HCT116 (cell line): Measurements from ENCODE around the gene TMEM204. TPM values are rescaled to one million over a fixed set of nuclear protein-coding genes. Genes with fewer than 3 reads are reported as not detected.

Source experiments
- ATAC-seq: fragments of 200-7000 bp; cut with Tn5 transposase; 2 replicates; pipeline ENCODE4 v1.9.1; 2020; ENCODE audit warnings: mild to moderate bottlenecking, moderate library complexity
- BruUV-seq: library from RNA; stranded (reverse); fragments of 400-500 nt; replicated peaks from 2 replicates; lab custom pipeline; 2021; lab: Mats Ljungman, UMichigan
- CTCF ChIA-PET: fragments of 300-600 bp; sonication (Branson Sonifier 250); formaldehyde crosslinking; loops from one replicate; lab custom pipeline; 2021; ENCODE audit warnings: antibody characterized with exemption; lab: Charles Lee
- POLR2A ChIA-PET: fragments of 300-600, 350-600 bp; sonication (Branson Sonifier 250); formaldehyde crosslinking; loops from one replicate; lab custom pipeline; 2021; ENCODE audit warnings: antibody characterized with exemption; lab: Charles Lee
- RAD21 ChIA-PET, 2 experiments: fragments of 300-600 bp; sonication (Branson Sonifier 250); formaldehyde crosslinking; loops; one replicate each; lab custom pipeline; 2023; ENCODE audit warnings: low total read pairs in 2 of 2; ENCODE audit not compliant: uncharacterized antibody in 2 of 2, unreplicated experiment in 2 of 2, low non-redundant PET in 1 of 2; lab: Charles Lee
- DNase-seq: peaks from one replicate; pipeline ENCODE4 v3.0.0-alpha.2; 2010; ENCODE audit warnings: low read depth, low spot score
- H2AFZ ChIP-seq: fragments of 200-600 bp; shearing (Covaris generic), sonication (generic); 2 replicates; pipeline ENCODE4 v1.6.1; 2017; ENCODE audit warnings: low read depth, mixed run types, mixed read lengths, antibody characterized with exemption, low read length; ENCODE audit not compliant: poor library complexity, severe bottlenecking
- H3K27ac ChIP-seq: 2 replicates; pipeline ENCODE4 v1.5.1; 2012; ENCODE audit warnings: low read depth, low read length
- H3K27me3 ChIP-seq: fragments of 200-600 bp; sonication (generic); 2 replicates; pipeline ENCODE4 v1.6.1; 2016; ENCODE audit warnings: mixed run types, low read length, mixed read lengths; ENCODE audit not compliant: insufficient read depth
- H3K36me3 ChIP-seq, 2 experiments: fragments of 200-500 bp in 1 of 2; fragments of 200-600 bp in 1 of 2; sonication (Bioruptor generic) in 1 of 2; sonication (generic) in 1 of 2; 2 replicates each; pipeline versions ENCODE4 v1.5.1 to v1.6.1; 2014 to 2016; ENCODE audit warnings: low read length in 2 of 2, inconsistent platforms in 1 of 2, mixed read lengths in 1 of 2, mixed run types in 1 of 2; ENCODE audit not compliant: insufficient read depth in 2 of 2, control insufficient read depth in 1 of 2
- H3K4me1 ChIP-seq, 2 experiments: fragments of 200-600 bp in 1 of 2; sonication (generic) in 1 of 2; 2 replicates each; pipeline versions ENCODE4 v1.5.1 to v1.6.1; 2012 to 2017; ENCODE audit warnings: low read length in 2 of 2, inconsistent platforms in 1 of 2, mild to moderate bottlenecking in 1 of 2, mixed read lengths in 1 of 2, mixed run types in 1 of 2, moderate library complexity in 1 of 2; ENCODE audit not compliant: insufficient read depth in 2 of 2, control insufficient read depth in 1 of 2
- H3K4me2 ChIP-seq: fragments of 200-600 bp; sonication (generic); 2 replicates; pipeline ENCODE4 v1.6.1; 2017; ENCODE audit warnings: mixed run types, low read length, mixed read lengths
- H3K4me3 ChIP-seq, 2 experiments: fragments of 200-600 bp in 1 of 2; sonication (generic) in 1 of 2; replicated peaks in 1 of 2; 2 replicates each; pipeline ENCODE4 v1.5.1; 2011 to 2016; ENCODE audit warnings: low read length in 2 of 2, control low read depth in 1 of 2, low read depth in 1 of 2, mild to moderate bottlenecking in 1 of 2, mixed read lengths in 1 of 2, mixed run types in 1 of 2
- H3K79me2 ChIP-seq: fragments of 200-600 bp; sonication (generic); 2 replicates; pipeline ENCODE4 v1.6.1; 2017; ENCODE audit warnings: mild to moderate bottlenecking, mixed run types, low read length, moderate library complexity, mixed read lengths; ENCODE audit not compliant: insufficient read depth
- H3K9ac ChIP-seq: fragments of 200-600 bp; sonication (generic); 2 replicates; pipeline ENCODE4 v1.6.1; 2016; ENCODE audit warnings: low read length, mixed read lengths
- H3K9me2 ChIP-seq: fragments of 200-600 bp; sonication (generic), shearing (Covaris generic); 2 replicates; pipeline ENCODE4 v1.6.1; 2017; ENCODE audit warnings: mixed run types, mild to moderate bottlenecking, moderate library complexity; ENCODE audit not compliant: insufficient read depth
- H3K9me3 ChIP-seq, 2 experiments: fragments of 200-500 bp in 1 of 2; fragments of 200-600 bp in 1 of 2; sonication (Bioruptor generic) in 1 of 2; sonication (generic) in 1 of 2; 2 replicates each; pipeline ENCODE4 v1.6.1; 2014 to 2017; ENCODE audit warnings: low read length in 2 of 2, mixed read lengths in 2 of 2, inconsistent platforms in 1 of 2, low read depth in 1 of 2, mild to moderate bottlenecking in 1 of 2, mixed run types in 1 of 2, moderate library complexity in 1 of 2; ENCODE audit not compliant: control insufficient read depth in 1 of 2, insufficient read depth in 1 of 2
- H4K20me1 ChIP-seq: fragments of 200-600 bp; sonication (generic), shearing (Covaris generic); 2 replicates; pipeline ENCODE4 v1.6.1; 2017; ENCODE audit warnings: mixed run types, mild to moderate bottlenecking, moderate library complexity; ENCODE audit not compliant: insufficient read depth
- ATF3 ChIP-seq: IDR thresholded peaks from 2 replicates; pipeline ENCODE4 v1.6.1; 2012
- EGR1 ChIP-seq: IDR thresholded peaks from 2 replicates; pipeline ENCODE4 v1.6.1; 2012; ENCODE audit warnings: low read depth
- ELF1 ChIP-seq: IDR thresholded peaks from 2 replicates; pipeline ENCODE4 v1.6.1; 2012; ENCODE audit warnings: low read depth, borderline replicate concordance
- EZH2 ChIP-seq: fragments of 200-600 bp; sonication (generic); IDR thresholded peaks from 2 replicates; pipeline ENCODE4 v1.6.1; 2017; ENCODE audit warnings: antibody characterized with exemption, mixed run types
- EZH2phosphoT487 ChIP-seq: fragments of 200-600 bp; IDR thresholded peaks from 2 replicates; pipeline ENCODE4 v1.6.1; 2018; ENCODE audit warnings: antibody characterized with exemption, borderline replicate concordance
- POLR2AphosphoS5 ChIP-seq: IDR thresholded peaks from 2 replicates; pipeline ENCODE4 v1.6.1; 2011; ENCODE audit warnings: mild to moderate bottlenecking, low read depth, low read length, moderate library complexity
- SP1 ChIP-seq: IDR thresholded peaks from 2 replicates; pipeline ENCODE4 v1.6.1; 2012; ENCODE audit warnings: low read depth
- SRF ChIP-seq: IDR thresholded peaks from 2 replicates; pipeline ENCODE4 v1.6.1; 2012; ENCODE audit warnings: low read depth
- TCF7L2 ChIP-seq: IDR thresholded peaks from 2 replicates; pipeline ENCODE4 v1.7.0; 2011; ENCODE audit warnings: borderline replicate concordance, inconsistent platforms; ENCODE audit not compliant: insufficient read depth, insufficient read length; ENCODE audit errors: extremely low read depth
- ZBTB33 ChIP-seq: IDR thresholded peaks from 2 replicates; pipeline ENCODE4 v1.6.1; 2011; ENCODE audit warnings: mild to moderate bottlenecking, low read length, moderate library complexity; ENCODE audit not compliant: insufficient replicate concordance; ENCODE audit errors: extremely low read depth
- ZNF274 ChIP-seq: fragments of 200-500 bp; sonication (Bioruptor generic); IDR thresholded peaks from 2 replicates; pipeline ENCODE4 v1.6.1; 2014; ENCODE audit warnings: mild to moderate bottlenecking, low read depth, low read length, inconsistent platforms
- intact Hi-C: fragments of 100-400 bp; cut with micrococcal nuclease; formaldehyde crosslinking; loops from 2 replicates; pipeline ENCODE4 v1.10.0; 2022
- total RNA-seq: library from RNA; stranded (reverse); gene quantifications from one replicate; pipeline ENCODE4 v1.2.1, GENCODE V29; 2021; ENCODE audit not compliant: unreplicated experiment

TMEM204 gene
- total RNA-seq, 1 experiment from 2014 or later = 0.22 TPM

GRCh38 chr16:1532081-1532760 lies 1.2 kb upstream of the TMEM204 start:
- H3K4me2 ChIP-seq = no peak overlapping the region
- ChIA-PET CTCF (no interaction called here), RAD21 (no interaction called here), POLR2A (no interaction called here)
- ATAC-seq (no peak), DNase-seq (no peak)
- H3K9ac ChIP-seq = no peak overlapping the region
- BruUV-seq = no TSS peak
- intact Hi-C loops = no loop called here
- H3K4me3 ChIP-seq = no peak overlapping the region
- H3K79me2 ChIP-seq = no peaks in the 10 kb centered on the region
- no peaks in the 10 kb centered on the region for H3K27me3 ChIP-seq
- no peaks in the 10 kb centered on the region for H3K36me3 ChIP-seq
- no peak overlapping the region for H3K27ac ChIP-seq
- H4K20me1 ChIP-seq = no peaks in the 10 kb centered on the region
- no peaks in the 10 kb centered on the region for H3K4me1 ChIP-seq
- no peaks in the 10 kb centered on the region for H3K9me3 ChIP-seq
- TF ChIP-seq TCF7L2 = no peak
- TF ChIP-seq ELF1 = no peak
- no peak for TF ChIP-seq ATF3
- TF ChIP-seq SP1 = no peak
- no peak for TF ChIP-seq SRF
- no peak for TF ChIP-seq ZBTB33
- TF ChIP-seq, all 23 proteins: peak for 0
- Histone ChIP-seq H3K9me2 (no peaks in the 10 kb centered on the region), H2AFZ (no peak overlapping the region)

GRCh38 chr16:1532771-1533170 lies 695 bp upstream of the TMEM204 start:
- TF ChIP-seq EZH2phosphoT487 = no peak
- TF ChIP-seq ZNF274 = no peak
- TF ChIP-seq POLR2AphosphoS5 = no peak
- no peak for TF ChIP-seq EGR1
- TF ChIP-seq ELF1 = no peak
- TF ChIP-seq EZH2 = no peak
- RAD21 ChIA-PET = no interaction called here
- ATAC-seq (no peak), DNase-seq (no peak)
- Histone ChIP-seq H3K9me3 (no peaks in the 10 kb centered on the region), H3K9ac (no peak overlapping the region), H3K4me3 (no peak overlapping the region), H3K36me3 (no peaks in the 10 kb centered on the region), H3K27ac (no peak overlapping the region), H3K4me2 (no peak overlapping the region), H3K4me1 (no peaks in the 10 kb centered on the region), H3K27me3 (no peaks in the 10 kb centered on the region), H2AFZ (no peak overlapping the region), H3K9me2 (no peaks in the 10 kb centered on the region), H4K20me1 (no peaks in the 10 kb centered on the region), H3K79me2 (no peaks in the 10 kb centered on the region)
- intact Hi-C loops = no loop called here
- CTCF ChIA-PET = no interaction called here
- BruUV-seq = no TSS peak
- POLR2A ChIA-PET = no interaction called here
